ENCODE data around the gene DNMT3A. TPM values are rescaled to one million over a fixed set of nuclear protein-coding genes. Genes with fewer than 3 reads are reported as not detected.
A peak's percentile ranks its signal among the peaks of the same experiment; 100 is the strongest.

DNMT3A gene
- total and polyA plus RNA-seq, 3 donors from 2014 or later = 15.5 to 36.3 (median 36.3) TPM

GRCh38 chr2:25198576-25198975 lies 143.1 kb downstream of the DNMT3A start:
- Histone ChIP-seq H3K27ac (no peak overlapping the region), H3K4me3 (no peak overlapping the region), H3K4me1 (peaks cover 5% of the 10 kb centered on the region), H3K27me3 (no peaks in the 10 kb centered on the region), H3K36me3 (ENCODE audit: low read depth, missing control alignments) (no peaks in the 10 kb centered on the region), H3K9me3 (no peaks in the 10 kb centered on the region)
- intact Hi-C loops (cut with DNase I; ENCODE audit: low total_unique reads) = no loop called here
- DNase-seq = no peak
- TF ChIP-seq POLR2A (IDR thresholded peaks at IDR 0.05) (no peak), CTCF (IDR thresholded peaks at IDR 0.05) (no peak)
- WGBS, 2 donors = 42 to 72% methylated on average over 5 of the region's 5 CpGs

DNA sequence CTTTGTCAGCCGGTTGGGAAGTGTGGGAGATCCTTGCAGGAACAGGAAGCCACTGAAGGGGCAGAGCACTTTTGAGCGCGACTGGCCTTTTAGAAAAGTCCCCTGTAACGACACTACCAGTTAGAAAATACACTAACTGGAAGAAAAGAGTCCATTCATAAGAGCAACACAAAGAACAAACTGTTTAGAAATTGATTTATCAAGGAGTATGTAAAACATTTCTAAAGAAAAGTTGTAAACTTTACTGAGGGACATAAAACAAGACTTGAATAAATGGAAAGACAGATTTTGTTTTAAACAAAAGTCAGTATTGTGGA lies 143.6 kb downstream of the DNMT3A start:
- DNase-seq = no peak
- no peak overlapping the region for H3K4me3 ChIP-seq
- H3K36me3 ChIP-seq (ENCODE audit: low read depth, missing control alignments) = no peaks in the 10 kb centered on the region
- no peaks in the 10 kb centered on the region for H3K27me3 ChIP-seq
- TF ChIP-seq CTCF (IDR thresholded peaks at IDR 0.05) = no peak
- no peak for TF ChIP-seq POLR2A (IDR thresholded peaks at IDR 0.05)
- intact Hi-C loops (cut with DNase I; ENCODE audit: low total_unique reads) = no loop called here
- peaks cover 5% of the 10 kb centered on the region for H3K4me1 ChIP-seq
- 39 to 66% methylated on average over 4 of the region's 4 CpGs for WGBS, 2 donors
- no peak overlapping the region for H3K27ac ChIP-seq
- no peaks in the 10 kb centered on the region for H3K9me3 ChIP-seq

- H3K4me1 ChIP-seq = peaks cover 5% of the 10 kb centered on the region
- 55 to 63% methylated on average over 12 of the region's 12 CpGs for WGBS, 2 donors
- H3K9me3 ChIP-seq = no peaks in the 10 kb centered on the region
- TF ChIP-seq POLR2A (IDR thresholded peaks at IDR 0.05) (no peak), CTCF (IDR thresholded peaks at IDR 0.05) (no peak)
- H3K27ac ChIP-seq = no peak overlapping the region
- H3K4me3 ChIP-seq = no peak overlapping the region
- intact Hi-C loops (cut with DNase I; ENCODE audit: low total_unique reads) = no loop called here
- no peaks in the 10 kb centered on the region for H3K36me3 ChIP-seq (ENCODE audit: low read depth, missing control alignments)
- no peaks in the 10 kb centered on the region for H3K27me3 ChIP-seq
- peak; percentile 44 for DNase-seq
Observed at GRCh38 chr2:25197336-25198208, 144.2 kb downstream of the DNMT3A start.

GRCh38 chr2:25194576-25195122 lies 147.1 kb downstream of the DNMT3A start:
- DNase-seq = no peak
- intact Hi-C loops (cut with DNase I; ENCODE audit: low total_unique reads) = no loop called here
- 83 to 93% methylated on average over 9 of the region's 9 CpGs for WGBS, 2 donors
- Histone ChIP-seq H3K36me3 (ENCODE audit: low read depth, missing control alignments) (no peaks in the 10 kb centered on the region), H3K27ac (no peak overlapping the region), H3K27me3 (no peaks in the 10 kb centered on the region), H3K4me1 (peaks cover 5% of the 10 kb centered on the region), H3K4me3 (no peak overlapping the region), H3K9me3 (no peaks in the 10 kb centered on the region)
- TF ChIP-seq CTCF (IDR thresholded peaks at IDR 0.05) = no peak
- no peak for TF ChIP-seq POLR2A (IDR thresholded peaks at IDR 0.05)

Data from testis (tissue), 3 donors.